Mesendoderm (in vitro differentiated cells): ENCODE measurements around the gene PIK3AP1.

Source experiments
- DNase-seq: peaks from one replicate; pipeline ENCODE4 v3.0.0; 2013
- H2AK5ac ChIP-seq: 2 replicates; pipeline ENCODE4 v1.6.1; 2013; ENCODE audit warnings: low read length, inconsistent platforms
- H2BK120ac ChIP-seq: 2 replicates; pipeline ENCODE4 v1.6.1; 2013; ENCODE audit warnings: low read depth, mild to moderate bottlenecking, low read length, moderate library complexity, mixed read lengths
- H2BK15ac ChIP-seq: replicated peaks from 2 replicates; pipeline ENCODE4 v1.6.1; 2013; ENCODE audit warnings: low read depth, mild to moderate bottlenecking, moderate library complexity
- H2BK5ac ChIP-seq: 2 replicates; pipeline ENCODE4 v1.6.1; 2013; ENCODE audit warnings: low read length, inconsistent platforms
- H3K18ac ChIP-seq: 2 replicates; pipeline ENCODE4 v1.6.1; 2013; ENCODE audit warnings: mild to moderate bottlenecking, low read length, mixed read lengths
- H3K23ac ChIP-seq: one replicate; pipeline ENCODE4 v1.6.1; 2013; ENCODE audit warnings: low read length
- H3K27ac ChIP-seq: 2 replicates; pipeline ENCODE4 v1.5.1; 2013; ENCODE audit warnings: low read depth, mild to moderate bottlenecking, inconsistent platforms, low read length, moderate library complexity
- H3K27me3 ChIP-seq: 2 replicates; pipeline ENCODE4 v1.6.1; 2013; ENCODE audit warnings: low read length, control low read depth, mild to moderate bottlenecking, inconsistent platforms; ENCODE audit not compliant: insufficient read depth, poor library complexity
- H3K36me3 ChIP-seq: 2 replicates; pipeline ENCODE4 v1.6.1; 2013; ENCODE audit warnings: low read length, inconsistent platforms; ENCODE audit not compliant: control insufficient read depth, insufficient read depth
- H3K4ac ChIP-seq: one replicate; pipeline ENCODE4 v1.6.1; 2013; ENCODE audit warnings: low read depth, mild to moderate bottlenecking, low read length, moderate library complexity
- H3K4me1 ChIP-seq: 2 replicates; pipeline ENCODE4 v1.6.1; 2013; ENCODE audit warnings: low read depth, low read length, inconsistent platforms; ENCODE audit not compliant: control insufficient read depth
- H3K4me2 ChIP-seq: 2 replicates; pipeline ENCODE4 v1.6.1; 2013; ENCODE audit warnings: low read length
- H3K4me3 ChIP-seq: 2 replicates; pipeline ENCODE4 v1.5.1; 2013; ENCODE audit warnings: mild to moderate bottlenecking, low read length
- H3K56ac ChIP-seq: one replicate; pipeline ENCODE4 v1.6.1; 2013; ENCODE audit warnings: low read length
- H3K79me1 ChIP-seq: 2 replicates; pipeline ENCODE4 v1.6.1; 2013; ENCODE audit warnings: low read length, inconsistent platforms
- H3K79me2 ChIP-seq: 2 replicates; pipeline ENCODE4 v1.6.1; 2013; ENCODE audit warnings: mild to moderate bottlenecking, low read length; ENCODE audit not compliant: control insufficient read depth, insufficient read depth
- H3K9ac ChIP-seq: 2 replicates; pipeline ENCODE4 v1.6.1; 2013; ENCODE audit warnings: low read length, inconsistent platforms
- H4K5ac ChIP-seq: one replicate; pipeline ENCODE4 v1.6.1; 2013; ENCODE audit warnings: low read length
- H4K8ac ChIP-seq: one replicate; pipeline ENCODE4 v1.6.1; 2013; ENCODE audit warnings: low read depth, mild to moderate bottlenecking, control low read depth, low read length, moderate library complexity
- WGBS: extraction: QIAGEN DNeasy Blood & Tissue Kit; methylation state at CpG from one replicate; pipeline ENCODE4 v1.1.7; 2013; ENCODE audit warnings: low lambda C conversion rate, missing lambda C conversion rate; ENCODE audit not compliant: insufficient coverage; ENCODE audit errors: extremely low coverage; 5-methylcytosine and 5-hydroxymethylcytosine counted together

Gene PIK3AP1

GRCh38 chr10:96655461-96656197, 64.7 kb downstream of the PIK3AP1 start:
- no peak overlapping the region for H2AK5ac ChIP-seq
- H3K4ac ChIP-seq = no peak overlapping the region
- no peak overlapping the region for H4K8ac ChIP-seq
- no peak overlapping the region for H3K4me2 ChIP-seq
- no peak overlapping the region for H3K4me3 ChIP-seq
- no peak for DNase-seq
- H3K27ac ChIP-seq = no peak overlapping the region
- no peak overlapping the region for H3K23ac ChIP-seq
- no CpG with 5 or more reads among the region's 7 CpGs for WGBS
- no peaks in the 10 kb centered on the region for H3K36me3 ChIP-seq
- no peak overlapping the region for H4K5ac ChIP-seq
- H2BK5ac ChIP-seq = no peak overlapping the region
- H3K79me1 ChIP-seq = no peaks in the 10 kb centered on the region
- no peaks in the 10 kb centered on the region for H3K4me1 ChIP-seq
- no peak overlapping the region for H3K18ac ChIP-seq
- no peaks in the 10 kb centered on the region for H3K27me3 ChIP-seq
- no peak overlapping the region for H2BK120ac ChIP-seq
- no peak overlapping the region for H3K56ac ChIP-seq
- H3K9ac ChIP-seq = no peak overlapping the region
- no peaks in the 10 kb centered on the region for H3K79me2 ChIP-seq
- no peak overlapping the region for H2BK15ac ChIP-seq

GRCh38 chr10:96651998-96652431, 68.3 kb downstream of the PIK3AP1 start:
- H3K23ac ChIP-seq = no peak overlapping the region
- H2BK120ac ChIP-seq = no peak overlapping the region
- no peak overlapping the region for H3K27ac ChIP-seq
- no CpG with 5 or more reads among the region's 8 CpGs for WGBS
- H3K4me3 ChIP-seq = no peak overlapping the region
- DNase-seq = no peak
- H2BK5ac ChIP-seq = no peak overlapping the region
- no peaks in the 10 kb centered on the region for H3K27me3 ChIP-seq
- no peaks in the 10 kb centered on the region for H3K79me2 ChIP-seq
- H2BK15ac ChIP-seq = no peak overlapping the region
- H3K9ac ChIP-seq = no peak overlapping the region
- no peaks in the 10 kb centered on the region for H3K36me3 ChIP-seq
- no peaks in the 10 kb centered on the region for H3K79me1 ChIP-seq
- H3K4ac ChIP-seq = no peak overlapping the region
- H4K8ac ChIP-seq = no peak overlapping the region
- H3K4me2 ChIP-seq = no peak overlapping the region
- H3K56ac ChIP-seq = no peak overlapping the region
- no peak overlapping the region for H3K18ac ChIP-seq
- H3K4me1 ChIP-seq = no peaks in the 10 kb centered on the region
- no peak overlapping the region for H4K5ac ChIP-seq
- H2AK5ac ChIP-seq = no peak overlapping the region

- Histone ChIP-seq H2AK5ac (no peak overlapping the region), H3K23ac (no peak overlapping the region), H3K27me3 (no peaks in the 10 kb centered on the region), H3K4me1 (no peaks in the 10 kb centered on the region), H4K8ac (no peak overlapping the region), H2BK15ac (no peak overlapping the region), H4K5ac (no peak overlapping the region), H3K18ac (no peak overlapping the region), H2BK120ac (no peak overlapping the region), H3K27ac (no peak overlapping the region), H3K56ac (no peak overlapping the region), H3K9ac (no peak overlapping the region), H2BK5ac (no peak overlapping the region), H3K4me2 (no peak overlapping the region), H3K79me1 (no peaks in the 10 kb centered on the region), H3K79me2 (no peaks in the 10 kb centered on the region), H3K36me3 (no peaks in the 10 kb centered on the region), H3K4ac (no peak overlapping the region), H3K4me3 (no peak overlapping the region)
- DNase-seq = no peak
- WGBS = no CpG with 5 or more reads among the region's 7 CpGs
Observed at GRCh38 chr10:96650958-96651357, 69.4 kb downstream of the PIK3AP1 start.

GRCh38 chr10:96648297-96648696, 72.0 kb downstream of the PIK3AP1 start:
- H3K56ac ChIP-seq = no peak overlapping the region
- H3K79me1 ChIP-seq = no peaks in the 10 kb centered on the region
- no peaks in the 10 kb centered on the region for H3K36me3 ChIP-seq
- no peak overlapping the region for H4K5ac ChIP-seq
- H2BK15ac ChIP-seq = no peak overlapping the region
- no peak overlapping the region for H3K18ac ChIP-seq
- WGBS = no CpG with 5 or more reads among the region's 6 CpGs
- no peak overlapping the region for H3K4me3 ChIP-seq
- H2AK5ac ChIP-seq = no peak overlapping the region
- H3K79me2 ChIP-seq = no peaks in the 10 kb centered on the region
- H3K4me1 ChIP-seq = no peaks in the 10 kb centered on the region
- no peak overlapping the region for H3K9ac ChIP-seq
- no peak overlapping the region for H3K27ac ChIP-seq
- DNase-seq = no peak
- H3K4me2 ChIP-seq = no peak overlapping the region
- no peak overlapping the region for H2BK5ac ChIP-seq
- H3K27me3 ChIP-seq = no peaks in the 10 kb centered on the region
- no peak overlapping the region for H4K8ac ChIP-seq
- H3K4ac ChIP-seq = no peak overlapping the region
- no peak overlapping the region for H3K23ac ChIP-seq
- H2BK120ac ChIP-seq = no peak overlapping the region

- Histone ChIP-seq H4K8ac (no peak overlapping the region), H3K27me3 (no peaks in the 10 kb centered on the region), H3K79me1 (no peaks in the 10 kb centered on the region), H4K5ac (no peak overlapping the region), H2BK15ac (no peak overlapping the region), H3K79me2 (no peaks in the 10 kb centered on the region), H3K56ac (no peak overlapping the region), H3K18ac (no peak overlapping the region), H2BK120ac (no peak overlapping the region), H3K4me3 (no peak overlapping the region), H3K36me3 (no peaks in the 10 kb centered on the region), H3K23ac (no peak overlapping the region), H2BK5ac (no peak overlapping the region), H3K4me2 (no peak overlapping the region), H3K27ac (no peak overlapping the region), H3K9ac (no peak overlapping the region), H3K4ac (no peak overlapping the region), H3K4me1 (no peaks in the 10 kb centered on the region), H2AK5ac (no peak overlapping the region)
- no CpG with 5 or more reads among the region's 6 CpGs for WGBS
- DNase-seq = no peak
Observed at GRCh38 chr10:96647466-96647865, 72.8 kb downstream of the PIK3AP1 start.

GRCh38 chr10:96646751-96647166, 73.6 kb downstream of the PIK3AP1 start:
- H3K4me3 ChIP-seq = no peak overlapping the region
- no peak overlapping the region for H3K18ac ChIP-seq
- DNase-seq = no peak
- no peak overlapping the region for H3K56ac ChIP-seq
- WGBS = no CpG with 5 or more reads among the region's 3 CpGs
- no peaks in the 10 kb centered on the region for H3K36me3 ChIP-seq
- no peak overlapping the region for H2BK5ac ChIP-seq
- no peak overlapping the region for H4K8ac ChIP-seq
- H2AK5ac ChIP-seq = no peak overlapping the region
- H4K5ac ChIP-seq = no peak overlapping the region
- H2BK15ac ChIP-seq = no peak overlapping the region
- no peaks in the 10 kb centered on the region for H3K27me3 ChIP-seq
- H3K79me2 ChIP-seq = no peaks in the 10 kb centered on the region
- H3K4me1 ChIP-seq = no peaks in the 10 kb centered on the region
- no peak overlapping the region for H3K4me2 ChIP-seq
- H3K79me1 ChIP-seq = no peaks in the 10 kb centered on the region
- H3K9ac ChIP-seq = no peak overlapping the region
- no peak overlapping the region for H2BK120ac ChIP-seq
- no peak overlapping the region for H3K23ac ChIP-seq
- no peak overlapping the region for H3K27ac ChIP-seq
- no peak overlapping the region for H3K4ac ChIP-seq
